ENCODE measurements around the gene INPP5J.

INPP5J gene

GRCh38 chr22:31102441-31103081 is 20.2 kb upstream of the INPP5J start:
- TF ChIP-seq, protein P1, sequence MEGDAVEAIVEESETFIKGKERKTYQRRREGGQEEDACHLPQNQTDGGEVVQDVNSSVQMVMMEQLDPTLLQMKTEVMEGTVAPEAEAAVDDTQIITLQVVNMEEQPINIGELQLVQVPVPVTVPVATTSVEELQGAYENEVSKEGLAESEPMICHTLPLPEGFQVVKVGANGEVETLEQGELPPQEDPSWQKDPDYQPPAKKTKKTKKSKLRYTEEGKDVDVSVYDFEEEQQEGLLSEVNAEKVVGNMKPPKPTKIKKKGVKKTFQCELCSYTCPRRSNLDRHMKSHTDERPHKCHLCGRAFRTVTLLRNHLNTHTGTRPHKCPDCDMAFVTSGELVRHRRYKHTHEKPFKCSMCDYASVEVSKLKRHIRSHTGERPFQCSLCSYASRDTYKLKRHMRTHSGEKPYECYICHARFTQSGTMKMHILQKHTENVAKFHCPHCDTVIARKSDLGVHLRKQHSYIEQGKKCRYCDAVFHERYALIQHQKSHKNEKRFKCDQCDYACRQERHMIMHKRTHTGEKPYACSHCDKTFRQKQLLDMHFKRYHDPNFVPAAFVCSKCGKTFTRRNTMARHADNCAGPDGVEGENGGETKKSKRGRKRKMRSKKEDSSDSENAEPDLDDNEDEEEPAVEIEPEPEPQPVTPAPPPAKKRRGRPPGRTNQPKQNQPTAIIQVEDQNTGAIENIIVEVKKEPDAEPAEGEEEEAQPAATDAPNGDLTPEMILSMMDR (IDR thresholded peaks at IDR 0.05; ENCODE audit: control extremely low read depth, extremely low read depth, low read depth, missing control alignments) = no peak
- DNase-seq (ENCODE audit: extremely low spot score) = no peak
- ChIA-PET POLR2A (no interaction called here), CTCF (interaction anchor here (0.8 to 3.0 kb wide), 4 partner anchors 10 to 17 kb away, joined by 3 to 15 read pairs (median 4); no protein-coding TSS in a partner anchor)

- ChIA-PET CTCF (interaction anchor here (1.6 to 3.0 kb wide), 4 partner anchors 13 to 20 kb away, joined by 3 to 15 read pairs (median 6); no protein-coding TSS in a partner anchor), POLR2A (no interaction called here)
- no peak for DNase-seq (ENCODE audit: extremely low spot score)
- TF ChIP-seq, protein P1 (IDR thresholded peaks at IDR 0.05; ENCODE audit: control extremely low read depth, extremely low read depth, low read depth, missing control alignments) = no peak
Observed at GRCh38 chr22:31103111-31103510, 19.7 kb upstream of the INPP5J start.

- TF ChIP-seq, protein P1 (IDR thresholded peaks at IDR 0.05; ENCODE audit: control extremely low read depth, extremely low read depth, low read depth, missing control alignments) = no peak
- no peak for DNase-seq (ENCODE audit: extremely low spot score)
- CTCF ChIA-PET = interaction anchor here (1.4 to 3.0 kb wide), 6 partner anchors 14 to 168 kb away, joined by 3 to 15 read pairs (median 5); no protein-coding TSS in a partner anchor
- POLR2A ChIA-PET = no interaction called here
Observed at GRCh38 chr22:31103899-31104694, 18.7 kb upstream of the INPP5J start.

DNA sequence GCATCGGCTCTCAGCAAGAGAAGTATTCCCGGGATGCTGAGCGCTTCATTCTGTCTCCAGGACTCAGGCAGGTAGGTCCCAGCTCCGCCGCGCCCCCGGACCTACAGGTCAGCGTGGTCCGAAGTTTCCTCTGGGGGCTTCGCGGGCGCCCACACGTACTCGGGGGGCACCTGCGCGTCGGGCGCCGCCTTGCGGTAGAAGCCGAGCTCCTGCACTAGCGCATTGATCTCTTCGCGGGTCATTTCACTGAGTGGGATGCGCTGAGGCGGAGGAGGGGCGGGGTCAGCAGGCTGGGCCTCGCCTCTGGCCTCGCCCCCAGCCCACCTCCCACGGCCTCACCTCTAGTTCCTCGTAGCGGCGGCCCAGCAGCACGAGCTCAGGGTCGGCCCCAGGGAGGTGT is 17.9 kb upstream of the INPP5J start:
- TF ChIP-seq, protein P1 (IDR thresholded peaks at IDR 0.05; ENCODE audit: control extremely low read depth, extremely low read depth, low read depth, missing control alignments) = peak; percentile 19
- peak; percentile 49 for DNase-seq (ENCODE audit: extremely low spot score)
- ChIA-PET POLR2A (no interaction called here), CTCF (interaction anchor here (1.4 to 2.0 kb wide), 4 partner anchors 15 to 168 kb away, joined by 4 to 6 read pairs (median 5); no protein-coding TSS in a partner anchor)

GRCh38 chr22:31105282-31105929 is 17.4 kb upstream of the INPP5J start:
- TF ChIP-seq, protein P1 (IDR thresholded peaks at IDR 0.05; ENCODE audit: control extremely low read depth, extremely low read depth, low read depth, missing control alignments) = no peak
- POLR2A ChIA-PET = no interaction called here
- no peak for DNase-seq (ENCODE audit: extremely low spot score)
- CTCF ChIA-PET = interaction anchor here (1.4 to 1.5 kb wide), 2 partner anchors 21 to 167 kb away, joined by 4 to 5 read pairs; no protein-coding TSS in a partner anchor

DNA sequence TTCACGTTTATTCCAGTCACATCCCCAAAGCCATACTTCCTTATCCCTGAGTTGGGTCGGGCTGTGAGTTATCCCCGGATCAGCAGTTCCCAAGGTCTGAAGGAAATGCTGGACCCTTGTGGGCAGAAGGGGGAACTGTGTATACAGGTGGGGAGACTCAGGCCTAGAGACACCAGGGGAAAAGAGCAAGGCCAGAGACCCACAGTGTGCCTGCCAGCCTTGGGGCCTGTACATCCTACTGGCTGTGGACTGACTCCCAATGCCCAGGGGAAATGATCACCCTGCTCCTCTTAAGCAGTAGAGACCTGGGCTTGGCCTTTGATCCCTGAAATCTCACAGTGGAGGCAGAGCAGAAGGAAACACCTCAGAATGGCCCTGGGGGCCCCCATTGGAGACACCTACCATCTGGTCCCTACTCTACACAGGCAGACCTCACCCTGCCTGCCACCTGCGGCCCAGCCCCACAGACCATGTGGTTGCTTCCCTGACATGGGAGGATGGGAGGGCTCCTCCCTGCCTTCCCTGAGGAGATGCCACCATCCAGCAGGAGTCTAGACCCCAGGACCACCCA is 16.7 kb upstream of the INPP5J start:
- CTCF ChIA-PET = interaction anchor here (1.5 to 2.1 kb wide), 3 partner anchors 10 to 30 kb away, joined by 3 to 16 read pairs (median 5); no protein-coding TSS in a partner anchor
- POLR2A ChIA-PET = no interaction called here
- no peak for DNase-seq (ENCODE audit: extremely low spot score)
- TF ChIP-seq, protein P1 (IDR thresholded peaks at IDR 0.05; ENCODE audit: control extremely low read depth, extremely low read depth, low read depth, missing control alignments) = no peak

Data from GM10248 (cell line).